ENCODE measurements around the gene FBXL19.
"Not testable (repeated sequence)": the region's sequence is repeated elsewhere in the genome, so short reads cannot be mapped to it uniquely, and the experiment has no call there.

Gene FBXL19

GRCh38 chr16:30922960-30923535, 324 bp upstream of the FBXL19 start:
- no peak for FAIRE-seq

- no peak for FAIRE-seq
These were observed 922 bp downstream of the FBXL19 start for GRCh38 chr16:30924076-30924912.

GRCh38 chr16:30924913-30925631, 1.7 kb downstream of the FBXL19 start:
- FAIRE-seq: no peak

GRCh38 chr16:30925632-30925987, 2.2 kb downstream of the FBXL19 start:
- FAIRE-seq: no peak

GRCh38 chr16:30925995-30926811, 2.8 kb downstream of the FBXL19 start:
- FAIRE-seq: no peak

- FAIRE-seq: no peak
These were observed 3.8 kb downstream of the FBXL19 start for GRCh38 chr16:30926937-30927788.

- FAIRE-seq: no peak
These were observed 4.5 kb downstream of the FBXL19 start for GRCh38 chr16:30927789-30928378.

GRCh38 chr16:30928390-30928789, 5.0 kb downstream of the FBXL19 start:
- no peak for FAIRE-seq

GRCh38 chr16:30929167-30929566, 5.8 kb downstream of the FBXL19 start:
- no peak for FAIRE-seq

- no peak for FAIRE-seq
These were observed 6.8 kb downstream of the FBXL19 start for GRCh38 chr16:30930160-30930571.

GRCh38 chr16:30931068-30931650, 7.8 kb downstream of the FBXL19 start:
- no peak for FAIRE-seq

GRCh38 chr16:30934827-30935557, 11.6 kb downstream of the FBXL19 start:
- FAIRE-seq: no peak

- no peak for FAIRE-seq
These were observed 14.3 kb downstream of the FBXL19 start for GRCh38 chr16:30937692-30938091.

- not testable (repeated sequence) for FAIRE-seq
These were observed 16.2 kb downstream of the FBXL19 start for GRCh38 chr16:30939571-30939970.

GRCh38 chr16:30941600-30942425, 18.4 kb downstream of the FBXL19 start:
- no peak for FAIRE-seq

GRCh38 chr16:30942426-30942806, 19.0 kb downstream of the FBXL19 start:
- FAIRE-seq: no peak

- no peak for FAIRE-seq
These were observed 21.0 kb downstream of the FBXL19 start for GRCh38 chr16:30944352-30944751.

GRCh38 chr16:30946671-30947540, 23.5 kb downstream of the FBXL19 start:
- no peak for FAIRE-seq

GRCh38 chr16:30947541-30947858, 24.1 kb downstream of the FBXL19 start:
- FAIRE-seq: no peak
